ENCODE measurements around the gene LAMTOR2. TPM values are rescaled to one million over a fixed set of nuclear protein-coding genes. Genes with fewer than 3 reads are reported as not detected.

The LAMTOR2 gene
- total and polyA plus RNA-seq, 10 of the 15 experiments (the other 5 are each of a cell fraction or from before 2014, with no cell fraction given), result 71.9 to 264 (median 97.0) TPM

GRCh38 chr1:156065212-156065611, 10.6 kb downstream of the LAMTOR2 start:
- DNase-seq (ENCODE audit: low read depth, low spot score), result no peak
- H3K27me3 ChIP-seq (replicated peaks in 1 of 2; ENCODE audit: control insufficient read depth in 2 of 2, insufficient read depth in 2 of 2, low read length in 1 of 2), result no peaks in the 10 kb centered on the region
- intact Hi-C loops (cut with micrococcal nuclease; ENCODE audit: unreplicated experiment), result no loop called here
- RAD21 ChIA-PET (ENCODE audit: unreplicated experiment), result interaction anchor here (0.7 to 5.1 kb wide), 15 partner anchors 13 to 131 kb away, joined by 3 to 68 read pairs (median 6); partner anchors contain the start of genes ARHGEF2 and KHDC4
- WGBS (ENCODE audit: insufficient coverage, insufficient replicate concordance, low lambda C conversion rate, missing lambda C conversion rate), result 67% methylated on average over 3 of the region's 3 CpGs
- H3K4me3 ChIP-seq, result no peak overlapping the region
- BruUV-seq (replicated peaks), result no TSS peak
- no peaks in the 10 kb centered on the region for H4K20me1 ChIP-seq (ENCODE audit: control insufficient read depth, insufficient read depth)
- no peak overlapping the region for H3K4me2 ChIP-seq (ENCODE audit: control insufficient read depth, insufficient read depth)
- no peak for FAIRE-seq
- H3K9ac ChIP-seq (ENCODE audit: control insufficient read depth, insufficient read depth, low read length), result no peak overlapping the region
- H2AFZ ChIP-seq (ENCODE audit: control insufficient read depth, low read depth, low read length), result no peak overlapping the region
- H3K9me3 ChIP-seq (replicated peaks; ENCODE audit: control insufficient read depth, insufficient read depth, low read length), result no peaks in the 10 kb centered on the region
- in situ Hi-C loops (cut with MboI), result loop anchor here (5.0 kb wide), 1 partner anchor 133 kb away; the partner anchor contains the start of gene KHDC4
- POLR2A ChIA-PET, result interaction anchor here (0.8 to 2.2 kb wide), 9 partner anchors 14 to 131 kb away, joined by 3 to 8 read pairs (median 4); partner anchors contain the start of gene KHDC4
- H3K79me2 ChIP-seq (ENCODE audit: control insufficient read depth, insufficient read depth, low read length), result no peaks in the 10 kb centered on the region
- no peaks in the 10 kb centered on the region for H3K36me3 ChIP-seq (ENCODE audit: control insufficient read depth in 2 of 2, insufficient read depth in 2 of 2, low read length in 1 of 2)
- SMC1A ChIA-PET (ENCODE audit: uncharacterized antibody, unreplicated experiment), result interaction anchor here (0.6 to 5.4 kb wide), 23 partner anchors 8 to 231 kb away, joined by 3 to 69 read pairs (median 4); partner anchors contain the start of genes KHDC4, RXFP4 and SSR2
- CTCF ChIA-PET, result interaction anchor here (0.6 to 6.4 kb wide), 28 partner anchors 9 to 771 kb away, joined by 3 to 102 read pairs (median 8); partner anchors contain the start of genes GON4L, KHDC4, SSR2 and SYT11
- H3K4me1 ChIP-seq (ENCODE audit: control insufficient read depth, insufficient read depth, low read length), result no peaks in the 10 kb centered on the region
- peak; percentile 47 for ATAC-seq
- H3K27ac ChIP-seq (ENCODE audit: control insufficient read depth, insufficient read depth), result no peak overlapping the region
- peak; percentile 81 for TF ChIP-seq NBN (IDR thresholded peaks at IDR 0.05)
- TF ChIP-seq GATAD2B (conservative IDR thresholded peaks at IDR 0.05; ENCODE audit: low read depth), result 0 out of 2 replicates have a peak, but pooled peaks have one; percentile 18
- TF ChIP-seq RUNX3 (IDR thresholded peaks at IDR 0.05; ENCODE audit: low read length), result no peak
- TF ChIP-seq EGR1 (IDR thresholded peaks at IDR 0.05; ENCODE audit: borderline replicate concordance in 1 of 2, low read depth in 2 of 2, low read length in 2 of 2), result no peak
- peak; percentile 56 to 66; a peak in 2 of 4 replicates for TF ChIP-seq BHLHE40 (IDR thresholded peaks at IDR 0.05; ENCODE audit: borderline replicate concordance in 1 of 2, low read depth in 2 of 2, low read length in 1 of 2)
- TF ChIP-seq EED (IDR thresholded peaks at IDR 0.05; ENCODE audit: low read depth), result no peak
- peak; percentile 69; the same call in 1 of the 2 replicates for TF ChIP-seq DPF2 (IDR thresholded peaks at IDR 0.05)
- TF ChIP-seq SMAD1 (IDR thresholded peaks at IDR 0.05; ENCODE audit: low read depth, partially characterized antibody), result peak; percentile 51
- TF ChIP-seq POU2F2 (IDR thresholded peaks at IDR 0.05; ENCODE audit: borderline replicate concordance, low read depth, low read length), result peak; percentile 32; the same call in 1 of the 3 replicates
- peak in 1 of 2 experiments; percentile 8; a peak in 1 of 4 replicates for TF ChIP-seq EP300 (IDR thresholded peaks at IDR 0.05; ENCODE audit: borderline replicate concordance in 1 of 2, control insufficient read depth in 1 of 2, low read depth in 2 of 2, low read length in 2 of 2)
- TF ChIP-seq ZNF592 (IDR thresholded peaks at IDR 0.05), result no peak
- peak; percentile 78 for TF ChIP-seq HDGF (IDR thresholded peaks at IDR 0.05)
- TF ChIP-seq IKZF1 (conservative IDR thresholded peaks at IDR 0.05), result peak; percentile 81; the same call in 1 of the 2 replicates
- no peak for TF ChIP-seq CBX5 (IDR thresholded peaks at IDR 0.05; ENCODE audit: low read depth)
- no peak for TF ChIP-seq RELA (IDR thresholded peaks at IDR 0.05; ENCODE audit: borderline replicate concordance, partially characterized antibody)
- TF ChIP-seq KAT2A (conservative IDR thresholded peaks at IDR 0.05; ENCODE audit: control insufficient read depth, low read depth, low read length), result no peak
- no peak for TF ChIP-seq RAD21 (IDR thresholded peaks at IDR 0.05; ENCODE audit: insufficient read depth, low read depth, low read length)
- no peak for TF ChIP-seq CBX3 (IDR thresholded peaks at IDR 0.05; ENCODE audit: borderline replicate concordance, low read depth)
- no peak for TF ChIP-seq SKIL (IDR thresholded peaks at IDR 0.05; ENCODE audit: low read depth, poor library complexity, severe bottlenecking)

Data from GM12878 (cell line).